ENCODE data around the gene TNFSF15. TPM values are rescaled to one million over a fixed set of nuclear protein-coding genes. Genes with fewer than 3 reads are reported as not detected.

TNFSF15 gene
- total RNA-seq, 2 donors from 2014 or later: 0.28 to 0.52 TPM

DNA sequence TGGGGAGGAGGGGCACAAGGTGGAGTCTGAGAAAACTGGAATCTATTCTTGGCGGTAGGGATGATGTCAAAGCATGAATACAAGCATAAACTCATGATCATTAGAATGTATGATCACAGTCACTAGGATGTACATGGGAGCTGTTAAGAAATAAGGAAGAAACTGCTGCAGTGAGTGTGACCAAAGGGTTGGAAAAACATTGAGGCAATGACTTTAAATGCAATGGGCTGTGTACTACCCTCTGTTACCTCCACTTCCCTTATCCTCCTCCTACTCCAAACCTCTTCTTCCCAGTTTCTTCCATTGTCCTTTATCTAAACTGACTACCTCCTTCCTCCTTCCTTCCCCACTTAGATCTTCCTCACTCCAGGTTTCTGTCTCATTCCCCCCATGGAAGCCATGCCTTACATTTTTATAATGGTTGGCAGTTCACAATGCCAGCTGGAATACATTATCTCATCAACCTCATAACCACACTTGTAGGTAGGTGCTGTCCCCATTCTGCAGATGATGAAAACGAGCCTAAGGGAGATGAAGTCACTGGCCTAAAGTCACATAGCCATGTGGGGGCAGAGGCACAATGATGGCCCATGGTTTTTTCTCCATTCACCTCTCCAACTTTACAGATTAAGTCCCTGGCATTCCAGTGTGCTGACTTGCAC, 21.9 kb upstream of the TNFSF15 start:
- intact Hi-C loops (cut with DNase I): no loop called here

DNA sequence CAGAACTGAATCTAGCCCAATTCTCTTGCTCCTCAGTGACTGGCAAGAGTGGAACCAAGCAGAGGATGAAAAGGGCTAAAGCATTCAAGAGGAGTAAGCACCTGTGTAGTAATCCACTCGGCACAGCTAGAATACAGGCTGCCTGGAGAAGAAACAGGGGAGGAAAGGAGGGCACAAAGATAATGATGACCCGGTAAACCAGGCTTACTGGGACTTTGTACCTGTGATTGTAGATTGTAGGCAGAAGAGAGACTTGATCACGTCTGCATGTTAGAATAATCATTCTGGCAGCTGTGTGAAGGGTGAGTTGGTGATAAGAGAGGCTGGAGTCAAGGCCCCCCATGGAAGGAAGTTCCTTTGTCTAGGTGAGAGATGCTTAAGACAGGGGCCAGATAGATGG, 20.6 kb upstream of the TNFSF15 start:
- intact Hi-C loops (cut with DNase I): no loop called here
- DNase-seq (ENCODE audit: low spot score): no peak

More for the DNA sequence above, 21.9 kb upstream of the TNFSF15 start:
- no peak for DNase-seq (ENCODE audit: low spot score)

DNA sequence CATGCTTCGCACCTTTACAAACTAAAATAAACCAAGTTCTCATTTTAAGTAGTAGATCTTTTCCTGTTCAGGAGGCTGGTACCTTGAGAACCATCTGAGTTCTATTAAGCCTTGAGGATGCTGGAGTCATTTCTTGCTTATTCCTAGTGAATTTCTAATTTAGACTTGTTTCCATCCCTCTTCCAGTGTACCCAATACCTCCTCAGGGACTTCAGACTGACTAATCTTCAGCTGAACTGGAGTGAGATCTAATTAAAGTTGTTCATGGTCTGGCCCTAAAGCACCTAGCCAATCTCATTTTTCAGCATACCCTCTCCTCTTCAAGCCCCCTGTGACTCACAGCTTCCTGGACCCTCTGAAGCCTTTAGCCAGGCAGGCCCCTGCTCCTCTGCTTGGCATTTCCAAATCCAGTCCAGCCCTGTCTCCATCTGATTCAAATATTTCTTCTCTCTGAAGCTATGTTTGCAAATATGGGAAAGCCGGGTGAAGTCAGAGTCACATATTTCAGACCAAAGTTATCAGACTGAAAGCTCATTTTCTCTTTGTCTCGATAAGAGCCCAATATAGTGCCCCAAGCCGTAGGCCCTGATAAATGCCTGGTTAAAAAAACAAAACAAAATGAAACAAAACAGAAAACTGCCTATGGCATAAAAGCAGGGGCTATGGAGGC, 19.4 kb upstream of the TNFSF15 start:
- DNase-seq (ENCODE audit: low spot score): no peak
- intact Hi-C loops (cut with DNase I): no loop called here

DNA sequence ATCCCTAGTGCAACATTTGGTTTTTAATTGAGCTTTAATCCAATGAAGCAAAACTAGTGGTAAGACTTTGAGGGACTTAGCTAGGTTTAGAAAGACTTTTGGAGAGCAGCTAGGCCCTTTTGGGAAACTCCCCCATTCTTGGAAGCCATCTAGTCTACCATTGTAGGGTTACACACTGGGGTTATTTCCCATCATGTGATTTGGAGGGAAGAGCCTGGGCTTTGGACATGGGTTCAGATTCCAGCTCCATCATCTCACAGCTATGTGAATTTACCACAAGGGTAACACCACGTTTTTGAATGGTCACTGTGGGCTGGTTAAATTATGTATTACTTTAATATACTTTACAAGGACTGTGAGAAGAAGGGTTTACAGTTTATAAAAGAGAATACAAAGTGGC, 18.3 kb upstream of the TNFSF15 start:
- intact Hi-C loops (cut with DNase I): no loop called here
- DNase-seq (ENCODE audit: low spot score): no peak

DNA sequence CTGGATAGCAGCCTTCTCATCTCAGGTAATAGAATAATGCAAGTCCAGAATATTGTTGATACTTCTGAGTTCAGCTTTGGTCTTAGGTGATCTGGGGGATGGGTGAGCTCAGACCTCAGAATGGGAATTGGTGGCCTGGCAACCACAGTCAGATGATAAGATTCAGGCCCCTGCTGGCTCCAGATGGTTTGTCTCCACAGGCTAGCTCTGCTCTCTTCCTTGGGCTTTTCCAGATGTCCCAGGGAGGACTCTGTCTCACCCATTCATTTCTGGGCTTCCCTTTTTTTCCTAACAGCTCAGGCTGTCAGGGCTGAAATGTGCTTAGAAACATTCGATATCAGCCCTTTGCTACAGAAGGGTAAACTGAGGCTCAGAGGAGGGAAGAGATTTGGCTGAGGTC, 17.6 kb upstream of the TNFSF15 start:
- no peak for DNase-seq (ENCODE audit: low spot score)
- intact Hi-C loops (cut with DNase I): no loop called here

DNA sequence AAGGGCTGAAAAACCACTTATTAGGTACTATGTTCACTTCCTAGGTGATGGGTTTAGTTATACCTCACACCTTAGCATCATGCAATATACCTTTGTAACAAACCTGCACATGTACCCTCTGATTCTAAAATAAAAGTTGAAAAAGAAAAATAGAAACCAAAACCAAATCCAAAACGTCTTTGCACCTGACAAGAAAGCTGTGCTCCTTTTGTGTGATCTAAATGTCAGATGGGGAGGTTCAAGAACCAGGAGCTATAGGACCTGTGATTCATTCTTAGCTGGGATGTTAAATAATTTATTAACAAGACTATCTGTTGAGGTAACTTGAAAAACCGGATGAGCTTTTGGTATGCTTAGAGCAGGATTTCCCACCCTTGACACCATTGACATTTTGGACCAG, 16.9 kb upstream of the TNFSF15 start:
- intact Hi-C loops (cut with DNase I): no loop called here
- no peak for DNase-seq (ENCODE audit: low spot score)

DNA sequence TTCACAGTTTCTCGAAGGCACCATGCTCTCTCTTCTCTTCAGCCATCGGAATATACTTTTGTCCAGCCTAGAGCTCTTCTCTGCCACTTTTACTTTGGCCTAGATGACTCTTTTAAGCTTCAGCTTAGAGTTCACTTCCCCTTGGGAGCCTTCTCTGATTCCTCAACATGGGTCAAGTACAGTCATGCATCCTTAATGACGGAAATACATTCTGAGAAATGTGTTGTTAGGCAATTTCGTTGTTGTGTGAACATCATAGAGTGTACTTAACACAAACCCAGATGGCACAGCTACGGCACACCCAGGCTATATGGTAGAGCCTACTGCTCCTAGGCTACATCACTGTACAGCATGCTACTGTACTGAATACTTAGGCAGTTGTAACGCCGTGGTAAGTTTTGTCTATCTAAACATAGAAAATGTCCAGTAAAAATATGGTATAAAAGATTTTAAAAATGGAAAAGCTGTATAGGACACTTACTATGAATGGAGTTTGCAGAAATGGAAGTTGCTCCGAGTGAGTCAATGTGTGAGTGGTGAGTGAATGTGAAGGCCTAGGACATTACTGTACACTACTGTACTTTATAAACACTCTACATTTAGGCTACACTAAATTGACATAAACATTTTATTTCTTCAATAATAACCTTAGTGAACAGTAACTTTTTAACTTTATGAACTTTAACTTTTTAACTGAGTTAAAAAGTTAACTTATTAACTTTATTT, 15.1 kb upstream of the TNFSF15 start:
- intact Hi-C loops (cut with DNase I): no loop called here
- no peak for DNase-seq (ENCODE audit: low spot score)

DNA sequence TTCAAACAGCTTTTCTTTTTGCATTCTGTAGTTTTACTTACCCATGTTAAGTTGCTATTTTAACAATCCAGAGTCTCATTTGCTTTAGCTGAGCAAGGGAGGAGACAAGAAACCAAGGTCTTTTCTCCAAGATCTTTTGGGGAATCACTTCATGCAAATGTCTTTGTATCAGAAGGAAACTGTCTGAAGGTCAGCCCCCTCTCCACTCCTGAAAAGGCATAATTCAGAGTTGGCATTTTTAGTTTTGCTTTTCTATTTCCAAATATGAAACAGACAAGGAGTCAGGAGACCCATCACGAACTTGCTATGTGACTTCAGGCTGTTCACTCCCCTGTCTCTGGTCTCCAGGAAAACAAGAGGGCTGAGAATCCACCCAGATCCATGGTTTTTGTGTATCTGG, 12.3 kb upstream of the TNFSF15 start:
- DNase-seq (ENCODE audit: low spot score): no peak
- intact Hi-C loops (cut with DNase I): no loop called here

DNA sequence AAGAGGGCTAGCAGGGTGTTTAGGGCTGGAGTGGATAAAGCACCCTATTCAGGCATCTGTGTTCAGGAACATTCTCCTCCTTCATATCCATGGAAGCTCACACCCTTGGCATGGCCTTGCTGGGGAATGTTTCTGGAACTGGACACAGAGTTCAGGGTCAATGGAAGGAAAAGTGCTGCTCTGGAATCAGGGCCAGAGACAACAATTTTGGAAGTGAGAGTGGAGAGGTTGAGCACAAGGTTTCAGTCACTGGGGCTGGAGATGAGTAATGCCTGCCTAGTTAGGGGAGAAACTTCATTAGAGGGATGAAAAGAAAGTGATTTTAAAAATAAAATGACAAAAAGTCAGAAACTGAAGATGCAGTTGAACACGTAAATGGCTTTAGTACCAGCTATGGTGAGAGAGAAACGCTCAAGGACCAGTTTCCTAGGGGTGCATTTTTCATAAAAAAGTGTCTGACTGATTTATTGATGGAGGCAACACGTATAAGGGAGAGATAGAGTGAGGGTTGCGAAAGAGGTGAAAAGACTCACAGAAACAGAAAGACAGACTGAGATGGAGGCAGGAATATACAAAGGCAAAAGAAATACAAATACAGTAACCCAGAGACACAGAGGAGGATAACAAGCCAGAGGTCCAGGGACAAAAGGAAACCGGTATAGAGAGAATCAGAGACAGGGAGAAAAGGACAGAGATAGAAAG, 8.0 kb upstream of the TNFSF15 start:
- intact Hi-C loops (cut with DNase I): no loop called here
- no peak for DNase-seq (ENCODE audit: low spot score)

DNA sequence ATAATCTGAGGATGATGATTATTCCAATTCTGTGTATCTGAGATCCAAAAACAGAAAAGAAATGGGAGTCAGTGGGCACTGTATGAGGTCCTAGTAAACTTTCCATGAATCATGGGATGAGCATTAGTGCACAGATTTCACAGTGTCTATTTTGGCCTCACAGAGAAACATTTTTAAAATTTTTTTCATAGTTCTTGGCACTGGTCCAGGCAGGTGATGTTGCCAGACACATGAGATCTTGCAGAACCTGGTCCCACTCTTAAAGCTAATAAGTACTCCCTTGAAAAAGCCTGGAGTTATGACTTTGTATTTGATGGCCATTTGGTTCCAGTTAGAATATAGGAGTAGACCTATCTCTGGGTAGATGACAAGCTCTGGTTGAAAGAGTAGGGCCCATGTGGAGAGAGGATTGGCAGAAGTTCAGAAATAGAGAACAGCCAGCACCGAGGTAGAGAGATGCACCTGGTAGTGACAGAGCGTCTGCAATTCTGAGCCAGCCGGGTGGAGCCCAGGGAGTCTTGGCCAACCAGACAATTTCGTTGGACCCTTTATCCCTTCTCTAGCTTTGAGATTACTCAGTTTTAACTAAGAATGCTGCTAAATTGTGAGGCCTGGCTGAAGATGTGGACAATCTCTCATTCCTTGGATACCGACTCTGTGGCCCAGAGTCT, 6.3 kb upstream of the TNFSF15 start:
- DNase-seq (ENCODE audit: low spot score): no peak
- intact Hi-C loops (cut with DNase I): no loop called here

DNA sequence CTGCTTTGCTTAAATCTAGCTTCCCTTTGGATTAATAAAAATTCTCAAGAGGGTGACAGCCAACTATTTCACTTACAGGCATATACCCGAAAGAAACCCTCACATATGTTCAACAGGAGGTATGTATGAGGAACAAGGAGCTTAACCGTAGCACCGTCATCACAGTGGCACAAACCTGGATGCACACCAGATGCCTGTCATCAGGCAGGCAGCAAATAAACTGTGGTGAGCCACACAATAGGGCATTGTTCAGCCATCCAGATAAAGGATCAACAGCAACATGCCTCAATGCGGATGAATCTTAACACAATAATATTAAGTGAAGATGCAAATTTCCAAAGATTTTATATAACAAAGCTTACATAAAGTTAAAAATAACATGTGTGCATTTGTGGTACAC, 5.5 kb upstream of the TNFSF15 start:
- DNase-seq (ENCODE audit: low spot score): no peak
- intact Hi-C loops (cut with DNase I): no loop called here

DNA sequence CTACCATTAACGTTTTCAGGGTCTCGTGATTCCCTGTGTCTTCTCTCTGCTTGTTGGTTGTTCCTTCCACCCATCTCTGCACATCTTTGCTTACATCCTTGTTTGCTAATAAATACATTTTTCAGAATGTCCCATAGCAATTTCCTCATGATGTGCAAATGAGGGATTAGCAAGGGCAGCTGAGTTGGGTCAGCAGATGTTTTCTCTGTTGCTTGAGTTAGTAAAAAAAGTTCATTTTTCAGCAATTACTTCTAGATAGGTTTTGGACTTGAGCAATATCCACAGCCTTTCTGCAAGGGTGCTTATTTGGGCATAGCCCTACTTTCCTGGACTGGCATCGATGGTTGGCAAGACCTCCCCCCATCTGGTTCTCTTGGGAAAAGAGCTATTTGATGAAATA, 4.8 kb upstream of the TNFSF15 start:
- intact Hi-C loops (cut with DNase I): no loop called here
- DNase-seq (ENCODE audit: low spot score): no peak

DNA sequence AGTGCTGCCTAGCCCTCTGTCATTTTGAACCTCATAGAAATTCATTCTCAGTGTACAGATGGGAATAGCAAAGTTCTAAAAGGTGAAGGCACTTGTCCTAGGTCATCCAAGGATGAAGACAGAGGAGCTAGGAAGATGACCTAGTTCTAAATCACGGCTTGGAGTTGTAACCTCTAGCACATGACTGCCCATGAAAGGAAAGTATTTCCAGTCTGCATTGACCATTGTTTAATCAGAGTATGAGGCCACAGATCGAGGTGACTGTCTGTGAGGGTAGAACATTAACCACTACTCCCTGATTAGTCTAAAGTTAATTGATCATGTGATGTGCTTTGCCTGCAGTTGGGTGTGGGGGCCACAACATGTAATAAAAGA, 674 bp upstream of the TNFSF15 start:
- intact Hi-C loops (cut with DNase I): no loop called here

DNA sequence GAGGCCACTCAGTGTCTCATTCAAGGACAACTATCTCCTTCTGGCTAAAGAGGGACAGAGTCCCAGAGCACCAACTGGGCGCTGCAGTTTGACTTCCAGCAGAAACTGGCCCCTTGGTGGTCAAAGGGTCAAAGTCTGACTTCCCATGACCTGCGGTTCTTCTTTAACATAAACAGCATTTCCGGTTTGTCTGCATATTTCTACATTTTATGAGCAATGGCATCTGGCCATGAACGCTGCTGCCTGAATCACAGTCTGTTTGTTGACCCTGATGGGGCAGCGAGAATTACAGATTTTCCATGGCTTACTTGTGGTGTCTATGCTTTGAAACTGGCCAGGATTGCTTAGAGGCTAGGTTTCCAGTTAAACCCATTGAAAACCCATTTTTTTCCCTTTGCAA, 1.3 kb downstream of the TNFSF15 start:
- intact Hi-C loops (cut with DNase I): no loop called here
- DNase-seq (ENCODE audit: low spot score): no peak

More for the DNA sequence above, 674 bp upstream of the TNFSF15 start:
- no peak for DNase-seq (ENCODE audit: low spot score)

DNA sequence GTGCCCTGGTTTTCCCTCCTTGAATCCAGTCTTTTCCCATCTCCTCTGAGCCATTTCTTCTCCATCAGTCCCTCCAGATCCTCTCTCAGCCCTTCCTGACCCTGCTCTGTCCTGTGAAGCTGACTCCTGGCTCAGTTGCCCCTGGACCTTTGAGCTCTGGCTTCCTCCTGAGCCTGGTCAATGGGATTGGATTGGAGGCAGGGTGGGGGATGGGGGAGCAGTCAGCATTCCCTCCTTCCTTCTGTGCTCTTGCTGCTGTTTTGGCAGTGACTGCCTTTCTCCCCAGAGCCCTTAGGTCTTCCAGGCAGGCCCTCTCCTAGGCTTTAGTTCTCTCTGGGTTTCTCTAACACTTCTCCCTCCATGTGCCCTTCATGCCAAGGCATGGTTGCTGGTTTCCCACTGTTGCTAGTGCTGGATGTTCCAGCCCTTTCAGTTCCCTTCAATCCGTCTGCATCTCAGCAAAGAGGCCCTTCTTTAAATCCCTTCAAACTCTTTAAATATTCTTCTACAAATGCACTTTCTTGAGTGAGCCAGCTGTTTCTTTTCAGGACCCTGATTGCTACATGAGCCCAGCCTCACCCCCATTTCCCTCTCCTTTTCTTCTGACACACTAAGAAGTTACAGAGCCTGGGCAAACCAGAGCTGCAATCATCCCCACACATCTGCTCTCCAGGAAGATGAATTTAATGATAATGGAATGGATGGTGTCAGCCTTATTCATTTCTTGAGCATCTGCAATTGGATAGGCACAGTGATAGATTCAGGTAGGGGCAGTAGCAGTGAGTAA, 2.2 kb downstream of the TNFSF15 start:
- intact Hi-C loops (cut with DNase I): no loop called here
- DNase-seq (ENCODE audit: low spot score): no peak

DNA sequence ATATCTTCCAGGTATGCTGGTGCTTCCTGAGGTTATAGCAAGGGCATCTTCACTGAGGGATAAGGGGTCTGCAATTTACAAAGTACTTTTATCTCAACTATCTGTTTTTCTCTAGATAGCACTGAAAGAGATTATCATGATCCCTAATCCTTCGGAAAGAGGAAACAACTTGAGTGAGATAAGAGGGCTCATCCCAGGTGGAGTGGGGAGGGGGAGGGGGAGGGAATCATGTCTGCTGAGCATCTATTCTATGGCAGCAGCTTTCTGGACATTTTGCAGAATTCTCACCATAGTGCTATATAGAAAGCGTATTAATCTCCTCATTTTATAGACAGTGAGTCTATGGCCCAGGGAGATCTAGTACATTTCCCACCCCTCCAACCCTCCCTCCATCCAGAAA, 5.9 kb downstream of the TNFSF15 start:
- intact Hi-C loops (cut with DNase I): no loop called here
- no peak for DNase-seq (ENCODE audit: low spot score)

DNA sequence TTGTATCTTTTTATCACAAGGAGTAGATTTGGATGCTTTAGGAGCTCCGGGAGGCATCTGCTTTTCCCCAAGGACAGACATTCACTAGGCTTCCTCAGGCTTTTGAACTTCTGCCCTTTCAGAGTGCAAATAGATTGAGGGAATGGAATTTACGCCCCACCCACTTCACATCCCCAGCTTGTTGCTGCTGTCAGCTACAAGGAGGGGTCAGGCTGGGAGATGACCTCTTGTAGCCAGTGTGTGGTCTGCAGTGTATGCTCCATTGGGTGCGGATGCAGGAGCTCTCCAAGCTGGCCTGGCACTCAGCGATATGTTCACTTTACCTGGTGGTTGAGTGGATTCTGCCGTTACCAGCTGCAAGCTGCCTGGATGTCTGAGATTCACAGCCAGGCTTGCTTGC, 6.4 kb downstream of the TNFSF15 start:
- DNase-seq (ENCODE audit: low spot score): no peak
- intact Hi-C loops (cut with DNase I): no loop called here

DNA sequence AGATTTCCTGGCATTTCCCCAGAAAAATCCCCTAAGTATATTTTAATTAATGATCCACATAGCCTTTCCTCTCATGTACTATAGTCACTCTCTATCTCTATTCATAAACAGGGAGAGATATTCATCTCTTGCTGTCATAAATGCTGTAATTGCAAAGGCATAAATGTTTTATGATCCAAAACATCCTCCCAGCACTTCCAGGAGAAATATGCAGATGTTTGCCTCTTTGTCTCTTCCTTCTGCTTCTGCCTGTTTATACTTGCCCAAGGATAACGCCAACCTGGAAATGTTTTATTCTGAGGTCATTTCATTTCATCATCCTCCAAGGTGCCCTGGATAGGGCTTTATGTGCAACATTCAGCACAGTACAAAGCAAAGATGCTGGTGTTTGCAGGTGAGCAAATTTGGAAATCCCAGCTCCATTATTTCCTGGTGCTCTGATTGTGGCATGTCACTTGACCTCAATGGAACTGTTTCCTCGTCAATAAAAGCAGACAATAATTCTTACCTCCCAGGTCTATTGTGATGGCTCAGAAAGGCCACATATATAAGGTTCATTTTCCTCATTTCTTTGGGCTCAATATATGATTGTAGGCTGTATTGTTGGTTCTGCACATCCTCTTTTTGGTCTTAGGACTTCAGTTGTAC, 6.9 kb downstream of the TNFSF15 start:
- intact Hi-C loops (cut with DNase I): no loop called here

More for the DNA sequence above, 6.9 kb downstream of the TNFSF15 start:
- no peak for DNase-seq (ENCODE audit: low spot score)
